GM21576 (cell line): ENCODE results near the gene CPT2.
A peak's percentile ranks its signal among the peaks of the same experiment; 100 is the strongest.

Experiments
- ATAC-seq: cut with Tn5 transposase; IDR thresholded peaks from one replicate; pipeline ENCODE4 v1.9.1; 2021; ENCODE audit warnings: mild to moderate bottlenecking, moderate library complexity; ENCODE audit not compliant: unreplicated experiment

CPT2 gene

GRCh38 chr1:53196485-53197290 lies at the start of gene CPT2:
TSS of gene CPT2 (plus strand) at chr1:53196824. CDS start at chr1:53196944, 120 bp downstream.
- peak; percentile 99 for ATAC-seq

GRCh38 chr1:53147174-53147573 lies 49.5 kb upstream of the CPT2 start:
- no peak for ATAC-seq

DNA sequence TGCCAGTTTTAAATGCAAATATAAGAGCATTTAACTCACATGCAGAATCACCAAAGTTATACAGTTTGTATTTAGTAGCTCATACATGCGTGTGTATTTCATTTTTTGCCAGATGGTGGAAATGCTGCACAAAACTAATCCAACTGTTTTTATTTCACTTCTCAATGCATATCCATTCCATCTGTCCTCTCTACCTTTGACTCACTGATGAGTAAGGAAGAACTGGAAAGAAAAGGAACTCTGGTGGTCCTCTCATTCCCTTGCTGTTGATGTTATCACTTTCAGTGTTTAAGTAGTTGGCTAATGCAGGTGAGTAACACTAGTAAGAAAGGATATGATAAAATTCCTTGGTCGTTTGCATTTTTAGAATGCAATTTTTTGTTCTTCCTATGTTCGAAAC lies 48.5 kb upstream of the CPT2 start:
- ATAC-seq, result no peak

DNA sequence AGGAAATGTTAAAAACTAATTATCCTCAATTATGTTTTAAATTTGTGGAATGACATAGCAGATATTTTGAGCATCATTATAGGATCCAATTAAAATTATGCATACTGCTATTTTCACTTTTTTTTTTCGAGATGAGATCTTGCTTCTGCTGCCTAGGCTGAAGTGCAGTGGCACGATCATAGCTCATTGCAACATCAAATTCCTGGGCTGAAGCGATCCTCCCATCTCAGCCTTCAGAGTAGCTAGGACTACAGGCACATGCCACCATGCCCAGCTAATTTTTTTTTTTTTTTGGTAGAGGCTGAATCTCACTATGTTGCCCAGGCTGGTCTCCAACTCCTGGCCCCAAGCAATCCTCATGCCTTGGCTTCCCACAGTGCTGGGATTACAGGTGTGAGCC lies 42.9 kb upstream of the CPT2 start:
- no peak for ATAC-seq

- ATAC-seq, result no peak
Measured at GRCh38 chr1:53154859-53155438, 41.7 kb upstream of the CPT2 start.

GRCh38 chr1:53155534-53155933 lies 41.1 kb upstream of the CPT2 start:
- no peak for ATAC-seq

- no peak for ATAC-seq
Measured at GRCh38 chr1:53155945-53156344, 40.7 kb upstream of the CPT2 start.

GRCh38 chr1:53156783-53157182 lies 39.8 kb upstream of the CPT2 start:
- ATAC-seq, result no peak

GRCh38 chr1:53158900-53159299 lies 37.7 kb upstream of the CPT2 start:
- no peak for ATAC-seq

- ATAC-seq, result no peak
Measured at GRCh38 chr1:53160924-53161378, 35.7 kb upstream of the CPT2 start.

GRCh38 chr1:53162621-53163020 lies 34.0 kb upstream of the CPT2 start:
- ATAC-seq, result no peak

DNA sequence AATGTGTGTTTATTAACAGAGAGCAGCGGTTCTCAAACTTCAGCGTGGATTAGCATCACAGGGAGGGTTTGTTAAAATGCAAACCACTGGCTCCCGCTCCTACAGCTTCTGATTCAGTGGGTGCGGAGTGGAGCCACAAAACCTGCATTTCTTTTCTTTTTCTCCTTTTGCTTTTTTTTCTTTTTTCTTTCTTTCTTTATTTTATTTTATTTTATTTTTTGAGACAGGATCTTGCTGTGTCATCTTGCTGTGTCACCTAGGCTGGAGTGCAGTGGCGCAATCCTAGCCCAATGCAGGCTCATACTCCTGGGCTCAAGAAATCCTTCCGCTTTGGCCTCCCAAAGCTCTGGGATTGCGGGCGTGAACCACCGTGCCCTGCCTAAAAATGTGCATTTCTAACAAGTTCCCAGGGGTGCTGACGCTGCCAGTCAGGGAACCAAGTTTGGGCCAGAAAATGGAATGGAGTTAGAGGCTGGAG lies 33.3 kb upstream of the CPT2 start:
- no peak for ATAC-seq

DNA sequence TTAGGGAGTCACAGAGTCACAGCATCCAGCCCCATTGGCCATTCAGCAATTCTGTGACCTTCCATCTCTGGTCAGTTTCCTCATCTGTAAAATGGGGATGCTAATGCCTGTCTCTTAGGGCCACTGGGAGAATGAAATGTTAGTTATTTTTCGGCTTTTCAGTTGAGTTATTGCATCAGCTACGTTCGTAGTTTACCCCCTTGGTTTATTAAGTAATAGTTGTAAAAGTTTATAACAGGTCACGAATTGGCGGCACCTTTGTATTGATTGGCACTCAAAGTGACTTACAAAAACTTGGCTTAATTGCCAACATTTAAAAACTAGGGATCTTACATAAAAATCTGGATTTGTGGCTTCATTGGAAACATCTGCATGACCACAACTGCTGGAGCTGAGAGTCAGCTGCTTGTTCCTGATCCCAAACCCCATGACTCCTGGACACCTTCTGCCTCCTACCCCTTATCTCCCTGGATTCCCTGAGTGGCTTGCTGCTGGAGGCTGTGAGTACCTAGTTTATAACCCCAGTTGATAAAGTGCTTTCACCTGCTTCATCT lies 31.1 kb upstream of the CPT2 start:
- no peak for ATAC-seq

DNA sequence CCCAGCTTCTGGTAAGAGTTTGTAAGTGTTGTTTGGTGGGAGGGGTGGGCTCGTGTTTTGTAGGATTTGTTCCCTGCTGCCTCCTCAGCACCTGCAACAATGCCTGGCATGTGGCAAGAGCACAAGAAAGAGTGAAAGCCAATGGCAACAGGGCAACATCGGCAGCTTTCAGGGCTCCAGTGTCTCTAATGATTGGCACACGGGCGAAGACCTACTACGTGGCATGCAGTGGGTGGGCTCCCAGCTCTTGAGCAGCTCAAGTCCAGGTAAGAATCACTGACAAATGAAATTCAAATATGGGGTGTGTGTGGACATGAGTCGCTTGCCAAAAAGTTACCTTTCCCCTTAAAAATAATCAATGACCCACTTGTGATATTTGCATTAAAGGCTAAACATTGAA lies 30.3 kb upstream of the CPT2 start:
- ATAC-seq, result no peak

- no peak for ATAC-seq
Measured at GRCh38 chr1:53166912-53167311, 29.7 kb upstream of the CPT2 start.

GRCh38 chr1:53172426-53173128 lies 24.0 kb upstream of the CPT2 start:
- peak; percentile 58 for ATAC-seq

- no peak for ATAC-seq
Measured at GRCh38 chr1:53174971-53175913, 21.4 kb upstream of the CPT2 start.

GRCh38 chr1:53176452-53177208 lies 20.0 kb upstream of the CPT2 start:
- ATAC-seq, result no peak

- ATAC-seq, result no peak
Measured at GRCh38 chr1:53180226-53180625, 16.4 kb upstream of the CPT2 start.

DNA sequence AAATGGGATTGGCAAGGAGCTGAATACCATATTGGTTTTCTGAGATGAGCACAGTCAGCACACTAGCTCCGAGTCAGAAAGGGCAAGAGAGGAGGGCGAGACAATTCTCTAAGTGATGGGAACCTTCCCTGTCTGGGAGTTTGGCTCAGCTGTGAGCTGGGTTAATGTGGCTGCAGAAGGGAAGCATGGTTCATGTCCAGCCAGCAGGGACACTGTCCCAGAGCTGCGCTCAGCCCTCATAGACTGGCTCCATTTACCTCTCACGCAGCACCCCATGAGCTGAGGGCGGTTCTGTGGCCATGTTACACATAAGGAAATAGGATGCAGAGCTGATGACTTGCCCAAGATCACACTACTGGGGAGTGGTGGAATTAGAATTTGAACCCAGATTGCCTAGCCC lies 15.7 kb upstream of the CPT2 start:
- no peak for ATAC-seq
